Calu3 (cell line): ENCODE results near the gene CASR. TPM values are rescaled to one million over a fixed set of nuclear protein-coding genes. Genes with fewer than 3 reads are reported as not detected.

Experiments
- BruUV-seq: library from RNA; stranded (reverse); fragments of 400-500 nt; replicated peaks from 2 replicates; lab custom pipeline; 2021; lab: Mats Ljungman, UMichigan
- CTCF ChIA-PET: fragments of 300-600 bp; sonication (Branson Sonifier 250); formaldehyde crosslinking; loops from one replicate; lab custom pipeline; 2022; ENCODE audit warnings: antibody characterized with exemption; lab: Charles Lee
- DNase-seq: peaks from one replicate; pipeline ENCODE4 v3.0.0; 2022
- H3K27ac Mint-ChIP-seq: one replicate; pipeline ENCODE4 v1.8.0; 2022; ENCODE audit warnings: mixed read lengths; ENCODE audit not compliant: unreplicated experiment
- H3K27me3 Mint-ChIP-seq: one replicate; pipeline ENCODE4 v1.8.0; 2022; ENCODE audit warnings: mixed read lengths; ENCODE audit not compliant: unreplicated experiment
- H3K36me3 Mint-ChIP-seq: one replicate; pipeline ENCODE4 v1.8.0; 2022; ENCODE audit warnings: mild to moderate bottlenecking, moderate library complexity, mixed read lengths; ENCODE audit not compliant: insufficient read depth, unreplicated experiment
- H3K4me1 Mint-ChIP-seq: one replicate; pipeline ENCODE4 v1.8.0; 2022; ENCODE audit warnings: mild to moderate bottlenecking, low read depth, mixed read lengths; ENCODE audit not compliant: unreplicated experiment
- H3K4me3 Mint-ChIP-seq: one replicate; pipeline ENCODE4 v1.8.0; 2022; ENCODE audit warnings: mild to moderate bottlenecking, low read depth, moderate library complexity, mixed read lengths; ENCODE audit not compliant: unreplicated experiment
- H3K9me3 Mint-ChIP-seq: one replicate; pipeline ENCODE4 v1.8.0; 2022; ENCODE audit warnings: low read depth, mixed read lengths; ENCODE audit not compliant: unreplicated experiment
- CTCF ChIP-seq: fragments of 200-600 bp; IDR thresholded peaks from one replicate; pipeline ENCODE4 v1.8.0; 2022; ENCODE audit warnings: antibody characterized with exemption; ENCODE audit not compliant: unreplicated experiment
- intact Hi-C: fragments of 100-400 bp; cut with micrococcal nuclease; formaldehyde crosslinking; loops from one replicate; pipeline ENCODE4 v1.10.0; 2022; ENCODE audit not compliant: unreplicated experiment
- total RNA-seq: library from RNA; stranded (reverse); gene quantifications from 2 replicates; pipeline ENCODE4 v1.2.3, GENCODE V29; 2022

The CASR gene
- total RNA-seq, 1 experiment from 2014 or later: 2.3 TPM

GRCh38 chr3:122214711-122215110, 31.2 kb downstream of the CASR start:
- Mint-ChIP-seq H3K9me3 (no peaks in the 10 kb centered on the region), H3K36me3 (no peaks in the 10 kb centered on the region), H3K4me3 (no peak overlapping the region), H3K4me1 (peaks cover 14% of the 10 kb centered on the region), H3K27me3 (no peaks in the 10 kb centered on the region), H3K27ac (no peak overlapping the region)
- DNase-seq: no peak
- intact Hi-C loops: loop anchor here (1.0 kb wide), 1 partner anchor 109 kb away; no protein-coding TSS in a partner anchor
- TF ChIP-seq CTCF: no peak
- CTCF ChIA-PET: interaction anchor here (0.6 kb wide), 1 partner anchor 156 kb away, joined by 5 read pairs; no protein-coding TSS in a partner anchor
- no TSS peak for BruUV-seq

GRCh38 chr3:122215592-122216298, 32.3 kb downstream of the CASR start:
- TF ChIP-seq CTCF: no peak
- peaks cover 14% of the 10 kb centered on the region for H3K4me1 Mint-ChIP-seq
- H3K36me3 Mint-ChIP-seq: no peaks in the 10 kb centered on the region
- CTCF ChIA-PET: interaction anchor here (0.6 kb wide), 1 partner anchor 157 kb away, joined by 5 read pairs; no protein-coding TSS in a partner anchor
- H3K4me3 Mint-ChIP-seq: no peak overlapping the region
- H3K27me3 Mint-ChIP-seq: no peaks in the 10 kb centered on the region
- H3K9me3 Mint-ChIP-seq: no peaks in the 10 kb centered on the region
- no peak for DNase-seq
- no peak overlapping the region for H3K27ac Mint-ChIP-seq
- intact Hi-C loops: no loop called here
- BruUV-seq: no TSS peak

GRCh38 chr3:122217901-122218300, 34.4 kb downstream of the CASR start:
- CTCF ChIA-PET: interaction anchor here (0.7 kb wide), 1 partner anchor 302 kb away, joined by 6 read pairs; no protein-coding TSS in a partner anchor
- H3K36me3 Mint-ChIP-seq: no peaks in the 10 kb centered on the region
- no peak overlapping the region for H3K4me3 Mint-ChIP-seq
- H3K9me3 Mint-ChIP-seq: no peaks in the 10 kb centered on the region
- no peaks in the 10 kb centered on the region for H3K27me3 Mint-ChIP-seq
- BruUV-seq: no TSS peak
- no peak overlapping the region for H3K27ac Mint-ChIP-seq
- intact Hi-C loops: no loop called here
- DNase-seq: no peak
- no peak for TF ChIP-seq CTCF
- peaks cover 14% of the 10 kb centered on the region for H3K4me1 Mint-ChIP-seq

- H3K27ac Mint-ChIP-seq: no peak overlapping the region
- CTCF ChIA-PET: interaction anchor here (0.6 kb wide), 1 partner anchor 605 kb away, joined by 4 read pairs; no protein-coding TSS in a partner anchor
- no peaks in the 10 kb centered on the region for H3K9me3 Mint-ChIP-seq
- H3K4me1 Mint-ChIP-seq: peaks cover 8% of the 10 kb centered on the region
- no peaks in the 10 kb centered on the region for H3K36me3 Mint-ChIP-seq
- no peak overlapping the region for H3K4me3 Mint-ChIP-seq
- DNase-seq: no peak
- no TSS peak for BruUV-seq
- intact Hi-C loops: no loop called here
- no peak for TF ChIP-seq CTCF
- no peaks in the 10 kb centered on the region for H3K27me3 Mint-ChIP-seq
These were observed 35.9 kb downstream of the CASR start for GRCh38 chr3:122219242-122219872.
